ENCODE measurements around the gene SRRD.
"Not testable (repeated sequence)": the region's sequence is repeated elsewhere in the genome, so short reads cannot be mapped to it uniquely, and the experiment has no call there.

The SRRD gene

DNA sequence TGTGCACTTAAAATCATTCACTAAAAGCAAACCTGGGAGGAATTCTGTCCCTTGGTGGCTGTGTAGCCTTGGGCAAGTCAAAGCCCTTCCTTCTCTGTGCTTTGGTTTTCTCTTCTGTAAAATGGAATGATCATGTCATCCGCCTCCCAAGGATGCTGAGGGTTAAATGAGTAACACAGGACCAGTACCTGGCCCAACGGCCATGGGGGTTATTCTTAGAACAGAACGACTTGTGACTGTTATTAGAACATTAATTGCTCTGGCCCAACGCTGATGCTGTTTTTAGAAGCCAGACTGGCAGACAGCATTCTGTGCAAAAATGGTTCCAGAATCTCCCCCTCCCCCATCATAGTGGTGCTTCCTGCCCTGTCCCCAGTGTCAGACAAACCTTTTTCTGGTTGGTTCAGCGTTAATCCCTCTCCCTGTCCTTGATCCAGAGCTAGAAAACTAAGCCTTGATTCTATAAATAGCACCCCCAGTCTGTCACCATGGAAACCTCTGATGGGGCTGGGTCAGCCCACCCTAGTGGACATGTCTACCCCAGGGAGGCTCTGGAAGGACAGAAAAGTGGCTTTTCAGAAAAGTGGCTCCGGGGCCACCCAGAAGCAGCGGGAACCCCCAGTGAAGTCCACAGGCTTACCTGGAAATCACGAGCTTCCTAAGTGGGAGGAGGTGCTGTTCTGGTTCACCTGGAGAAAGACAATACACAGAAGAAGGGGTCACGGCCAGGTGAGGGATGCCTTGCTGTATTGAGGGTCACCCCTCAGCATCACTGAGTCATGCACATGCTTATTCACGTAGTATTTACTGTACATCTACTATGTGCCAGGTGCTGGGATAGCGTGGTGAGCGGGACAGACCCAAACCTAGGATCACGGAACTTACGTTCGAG is 44.1 kb downstream of the SRRD start:
- Mint-ChIP-seq H3K36me3 (ENCODE audit: low read depth) (peaks cover 97% of the 10 kb centered on the region), H3K9me3 (no peaks in the 10 kb centered on the region), H3K4me3 (no peak overlapping the region), H3K4me1 (ENCODE audit: low read depth) (peaks cover 12% of the 10 kb centered on the region), H3K27me3 (no peaks in the 10 kb centered on the region), H3K27ac (no peak overlapping the region)
- intact Hi-C loops (cut with micrococcal nuclease): no loop called here

DNA sequence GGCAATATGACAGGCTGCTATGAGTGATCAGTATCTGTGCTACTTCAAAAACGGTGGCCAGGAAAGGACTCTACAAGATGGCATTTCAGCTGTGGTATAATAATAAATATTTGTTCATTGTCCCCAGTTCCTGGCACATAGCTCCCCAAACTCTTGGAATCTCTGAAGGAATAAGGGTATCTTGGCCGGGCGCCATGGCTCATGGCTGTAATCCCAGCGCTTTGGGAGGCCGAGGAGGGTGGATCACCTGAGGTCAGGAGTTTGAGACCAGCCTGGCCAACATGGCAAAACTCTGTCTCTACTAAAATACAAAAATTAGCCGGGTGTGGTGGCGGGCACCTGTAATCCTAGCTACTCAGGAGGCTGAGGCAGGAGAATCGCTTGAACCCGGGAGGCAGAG is 44.8 kb downstream of the SRRD start:
- intact Hi-C loops (cut with micrococcal nuclease); H3K27ac Mint-ChIP-seq; H3K27me3 Mint-ChIP-seq; H3K9me3 Mint-ChIP-seq; H3K4me3 Mint-ChIP-seq: not testable (repeated sequence)
- Mint-ChIP-seq H3K36me3 (ENCODE audit: low read depth) (peaks cover 99% of the 10 kb centered on the region), H3K4me1 (ENCODE audit: low read depth) (peaks cover 12% of the 10 kb centered on the region)

DNA sequence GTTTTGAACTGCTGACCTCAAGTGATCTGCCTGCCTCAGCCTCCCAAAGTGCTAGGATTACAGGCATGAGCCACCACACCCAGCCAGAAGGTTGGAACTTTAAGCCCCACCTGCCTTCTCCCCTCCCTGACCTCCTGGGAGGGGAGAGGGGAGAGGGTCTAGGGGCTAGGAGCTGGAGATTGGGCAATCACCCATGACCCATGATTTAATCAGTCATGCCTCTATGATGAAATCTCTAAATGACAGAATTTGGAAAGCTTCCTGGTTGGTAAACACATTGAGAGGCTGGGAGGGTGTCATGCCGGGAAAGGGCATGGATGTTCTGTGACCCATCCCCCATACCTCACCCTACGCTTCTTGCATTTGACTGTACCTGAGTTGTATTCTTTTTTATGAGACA is 45.7 kb downstream of the SRRD start:
- H3K36me3 Mint-ChIP-seq (ENCODE audit: low read depth): peaks cover 96% of the 10 kb centered on the region
- intact Hi-C loops (cut with micrococcal nuclease): no loop called here
- no peaks in the 10 kb centered on the region for H3K9me3 Mint-ChIP-seq

DNA sequence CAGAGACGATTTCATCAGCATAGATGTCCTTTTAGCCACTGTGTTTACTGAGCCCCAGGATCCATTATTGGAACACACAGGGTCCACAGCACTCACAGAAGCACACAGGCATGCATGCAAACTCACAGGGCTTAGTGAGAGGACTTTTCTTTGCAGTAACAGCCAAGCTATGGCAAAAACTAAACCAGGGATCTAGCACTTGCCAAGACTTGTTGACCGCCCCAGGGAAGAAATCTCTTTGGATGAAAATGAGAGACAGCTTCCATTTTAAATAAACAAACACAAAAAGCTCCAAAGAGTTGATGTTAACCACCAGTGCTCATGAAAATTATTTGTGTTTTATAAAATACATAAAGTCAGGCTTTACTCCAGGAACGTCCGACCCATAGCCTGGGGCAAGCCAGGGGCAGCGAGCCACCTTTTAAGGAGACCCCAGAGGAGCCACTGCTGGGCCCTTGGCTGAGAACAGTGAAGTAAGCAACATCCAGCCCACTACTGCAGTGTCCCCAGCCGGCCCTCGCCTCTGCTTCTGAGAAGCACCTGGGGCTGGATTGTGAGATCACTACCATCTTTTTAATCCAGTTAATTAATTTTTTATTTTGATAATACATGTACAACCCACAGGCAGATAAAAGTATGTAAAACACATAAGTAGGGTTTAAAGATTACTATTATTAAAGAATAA is 50.6 kb downstream of the SRRD start:
- H3K9me3 Mint-ChIP-seq: no peaks in the 10 kb centered on the region
- H3K4me1 Mint-ChIP-seq (ENCODE audit: low read depth): peaks cover 24% of the 10 kb centered on the region
- H3K27ac Mint-ChIP-seq: no peak overlapping the region
- intact Hi-C loops (cut with micrococcal nuclease): no loop called here
- H3K4me3 Mint-ChIP-seq: no peak overlapping the region
- peaks cover 90% of the 10 kb centered on the region for H3K36me3 Mint-ChIP-seq (ENCODE audit: low read depth)
- H3K27me3 Mint-ChIP-seq: no peaks in the 10 kb centered on the region

More for the DNA sequence above, 45.7 kb downstream of the SRRD start:
- Mint-ChIP-seq H3K4me3 (no peak overlapping the region), H3K4me1 (ENCODE audit: low read depth) (peaks cover 12% of the 10 kb centered on the region), H3K27me3 (no peaks in the 10 kb centered on the region), H3K27ac (peak overlapping the region; percentile 28)

DNA sequence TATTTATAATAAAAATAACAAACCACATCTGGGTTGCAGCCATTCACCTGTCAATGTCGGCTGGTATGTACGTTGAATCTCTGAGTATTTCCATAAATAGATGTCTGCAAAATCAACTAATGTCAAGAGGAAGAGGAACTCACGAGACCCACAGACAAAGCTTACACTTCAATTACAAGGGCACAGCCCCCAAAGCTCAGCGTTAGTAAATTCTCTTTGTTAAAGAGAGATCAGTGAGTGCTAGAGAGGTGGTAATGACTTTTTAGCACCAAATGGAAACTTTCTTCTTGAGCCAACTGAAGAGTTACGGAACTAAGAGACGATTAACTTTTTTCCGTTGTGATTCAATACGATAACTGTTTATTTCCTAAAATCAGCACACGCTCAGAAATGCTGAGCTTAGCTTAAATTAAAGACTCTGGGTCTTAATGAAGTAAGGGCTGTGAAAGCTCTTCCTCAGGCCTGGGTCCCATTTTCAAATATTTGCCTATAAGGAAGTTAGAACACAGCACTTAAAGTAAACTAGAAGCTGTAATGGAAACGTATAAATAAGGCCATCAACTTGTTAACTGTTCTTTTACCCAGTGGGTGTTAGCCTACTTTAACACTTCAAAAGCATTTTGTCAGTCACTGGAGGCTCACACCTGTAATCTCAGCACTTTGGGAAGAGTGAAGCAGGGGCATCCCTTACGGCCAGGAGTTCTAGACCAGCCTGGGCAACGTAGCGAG is 51.4 kb downstream of the SRRD start:
- peaks cover 90% of the 10 kb centered on the region for H3K36me3 Mint-ChIP-seq (ENCODE audit: low read depth)
- H3K27me3 Mint-ChIP-seq: no peaks in the 10 kb centered on the region
- intact Hi-C loops (cut with micrococcal nuclease): no loop called here
- H3K9me3 Mint-ChIP-seq: no peaks in the 10 kb centered on the region
- no peak overlapping the region for H3K4me3 Mint-ChIP-seq
- peaks cover 17% of the 10 kb centered on the region for H3K4me1 Mint-ChIP-seq (ENCODE audit: low read depth)
- peak overlapping the region; percentile 74 for H3K27ac Mint-ChIP-seq

DNA sequence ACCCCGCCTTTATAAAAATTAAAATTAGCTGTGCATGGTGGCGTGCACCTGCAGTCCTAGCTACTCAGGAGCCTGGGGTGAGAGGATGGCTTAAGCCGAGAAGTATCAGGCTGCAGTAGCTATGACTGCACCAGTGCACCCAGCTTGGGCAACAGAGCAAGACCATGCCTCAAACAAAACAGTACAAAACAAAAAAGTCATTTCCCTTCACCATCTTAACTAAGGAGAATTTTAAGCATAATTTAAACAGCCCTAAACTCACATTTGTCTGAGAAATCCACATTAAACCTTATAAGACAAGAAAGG is 51.9 kb downstream of the SRRD start:
- no peak overlapping the region for H3K4me3 Mint-ChIP-seq
- no peaks in the 10 kb centered on the region for H3K27me3 Mint-ChIP-seq
- peaks cover 13% of the 10 kb centered on the region for H3K4me1 Mint-ChIP-seq (ENCODE audit: low read depth)
- H3K9me3 Mint-ChIP-seq: no peaks in the 10 kb centered on the region
- H3K27ac Mint-ChIP-seq: peak overlapping the region; percentile 74
- intact Hi-C loops (cut with micrococcal nuclease): no loop called here
- peaks cover 90% of the 10 kb centered on the region for H3K36me3 Mint-ChIP-seq (ENCODE audit: low read depth)

DNA sequence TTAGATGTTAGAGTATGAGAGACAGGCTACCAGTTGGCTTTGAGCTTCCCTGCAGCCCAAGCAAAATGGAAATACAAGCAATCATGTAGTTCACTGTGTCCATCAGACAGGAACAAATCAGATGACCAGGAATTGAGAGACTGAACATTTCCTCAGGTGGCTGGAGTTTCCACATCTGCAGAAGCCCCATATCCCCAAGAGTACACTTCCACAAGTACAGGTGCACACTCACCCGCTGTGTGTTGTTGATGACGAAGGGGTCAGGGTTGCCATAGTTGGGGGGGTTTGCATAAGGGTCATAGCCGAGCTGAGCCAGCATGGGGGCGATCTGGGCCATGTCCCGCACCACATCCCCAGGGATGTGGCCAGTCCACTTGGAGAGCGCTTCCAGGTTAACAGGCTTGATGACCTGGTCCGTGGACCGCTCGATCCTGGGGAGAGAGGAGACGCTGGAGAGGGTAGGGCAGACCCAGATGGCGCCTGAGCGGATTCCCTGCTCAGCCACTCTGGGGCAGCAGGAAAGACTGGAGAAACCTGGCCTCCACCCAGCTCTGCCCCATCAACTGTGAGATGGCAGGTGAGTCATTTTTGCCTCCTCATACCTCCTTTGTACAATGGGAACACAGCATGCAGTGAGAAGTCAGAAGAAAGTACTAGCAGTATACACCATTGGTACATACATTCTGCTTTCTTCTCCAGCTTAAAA is 52.5 kb downstream of the SRRD start:
- no peak overlapping the region for H3K4me3 Mint-ChIP-seq
- H3K27me3 Mint-ChIP-seq: no peaks in the 10 kb centered on the region

DNA sequence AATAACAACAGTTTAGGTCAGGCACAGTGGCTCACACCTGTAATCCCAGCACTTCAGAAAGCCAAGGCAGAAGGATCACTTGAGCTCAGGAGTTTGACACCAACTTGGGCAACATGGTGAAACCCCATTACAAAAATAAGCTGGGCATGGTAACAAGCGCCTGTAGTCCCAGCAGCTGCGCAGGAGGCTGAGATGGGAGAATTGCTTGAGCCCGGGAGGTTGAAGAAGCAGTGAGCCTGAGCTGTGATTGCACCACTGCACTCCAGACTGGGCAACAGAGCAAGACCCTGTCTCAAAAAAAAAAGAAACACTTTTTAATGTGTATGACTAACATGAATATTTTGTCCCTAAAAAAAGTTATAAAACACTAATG is 53.1 kb downstream of the SRRD start:
- Mint-ChIP-seq H3K27me3 (no peaks in the 10 kb centered on the region), H3K4me1 (ENCODE audit: low read depth) (peaks cover 13% of the 10 kb centered on the region), H3K36me3 (ENCODE audit: low read depth) (peaks cover 90% of the 10 kb centered on the region), H3K9me3 (no peaks in the 10 kb centered on the region), H3K27ac (no peak overlapping the region), H3K4me3 (no peak overlapping the region)
- intact Hi-C loops (cut with micrococcal nuclease): no loop called here

More for the DNA sequence above, 52.5 kb downstream of the SRRD start:
- H3K9me3 Mint-ChIP-seq: no peaks in the 10 kb centered on the region
- H3K27ac Mint-ChIP-seq: no peak overlapping the region
- H3K4me1 Mint-ChIP-seq (ENCODE audit: low read depth): peaks cover 13% of the 10 kb centered on the region
- peaks cover 90% of the 10 kb centered on the region for H3K36me3 Mint-ChIP-seq (ENCODE audit: low read depth)
- intact Hi-C loops (cut with micrococcal nuclease): no loop called here

DNA sequence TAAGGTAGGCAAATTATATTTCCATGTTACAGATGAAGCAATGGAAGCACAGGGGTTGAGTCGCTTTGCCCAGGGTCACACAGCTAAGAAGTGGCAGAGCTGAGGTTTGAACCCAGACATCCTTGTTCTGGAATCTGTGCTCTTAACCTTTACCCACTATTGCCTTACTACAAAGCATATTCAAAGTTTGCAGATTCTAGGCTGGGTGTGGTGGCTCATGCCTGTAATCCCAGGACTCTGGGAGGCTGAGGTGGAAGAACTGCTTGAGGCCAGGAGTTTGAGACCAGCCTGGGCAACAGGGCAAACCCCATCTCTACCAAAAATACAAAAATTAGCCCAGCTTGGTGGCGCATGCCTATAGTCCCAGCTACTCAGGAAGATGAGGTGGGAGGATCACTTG is 56.4 kb downstream of the SRRD start:
- Mint-ChIP-seq H3K4me1 (ENCODE audit: low read depth) (peaks cover 40% of the 10 kb centered on the region), H3K27ac (no peak overlapping the region), H3K27me3 (no peaks in the 10 kb centered on the region), H3K9me3 (no peaks in the 10 kb centered on the region), H3K4me3 (no peak overlapping the region), H3K36me3 (ENCODE audit: low read depth) (peaks cover 77% of the 10 kb centered on the region)
- intact Hi-C loops (cut with micrococcal nuclease): no loop called here

DNA sequence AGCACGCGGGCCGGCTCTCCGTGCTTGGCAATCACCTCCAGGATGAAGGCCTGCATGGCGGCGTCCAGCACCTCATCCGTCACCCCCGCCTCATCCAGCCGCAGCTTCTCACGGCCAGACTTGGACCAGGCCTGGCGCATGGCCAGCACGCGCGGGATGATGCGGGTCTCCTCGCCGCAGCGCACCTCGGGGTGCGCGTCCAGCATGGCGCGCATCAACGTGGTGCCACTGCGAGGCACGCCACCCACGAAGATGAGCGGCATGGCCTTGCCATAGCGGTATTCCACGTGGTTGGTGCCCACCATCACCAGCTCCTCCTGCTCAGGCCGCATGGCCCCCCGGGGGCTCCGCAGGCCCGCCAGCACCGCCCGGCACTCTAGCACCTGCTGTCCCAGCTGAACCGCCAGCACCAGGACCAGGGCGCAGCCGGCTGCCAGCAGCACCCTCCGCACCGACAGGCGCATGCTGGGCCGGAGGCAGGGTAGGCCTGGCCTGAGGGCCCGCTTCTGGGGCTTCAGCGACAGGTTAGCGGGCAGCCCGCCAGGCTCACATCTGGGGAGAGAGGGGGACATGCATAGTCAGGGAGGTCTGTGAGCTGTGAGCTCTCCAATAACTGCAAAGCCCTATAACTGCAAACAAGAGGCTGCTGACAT is 57.6 kb downstream of the SRRD start:
- peak overlapping the region; percentile 93 for H3K27ac Mint-ChIP-seq
- intact Hi-C loops (cut with micrococcal nuclease): no loop called here
- H3K27me3 Mint-ChIP-seq: no peaks in the 10 kb centered on the region
- H3K36me3 Mint-ChIP-seq (ENCODE audit: low read depth): peaks cover 73% of the 10 kb centered on the region
- no peak overlapping the region for H3K4me3 Mint-ChIP-seq
- peaks cover 36% of the 10 kb centered on the region for H3K4me1 Mint-ChIP-seq (ENCODE audit: low read depth)
- no peaks in the 10 kb centered on the region for H3K9me3 Mint-ChIP-seq

DNA sequence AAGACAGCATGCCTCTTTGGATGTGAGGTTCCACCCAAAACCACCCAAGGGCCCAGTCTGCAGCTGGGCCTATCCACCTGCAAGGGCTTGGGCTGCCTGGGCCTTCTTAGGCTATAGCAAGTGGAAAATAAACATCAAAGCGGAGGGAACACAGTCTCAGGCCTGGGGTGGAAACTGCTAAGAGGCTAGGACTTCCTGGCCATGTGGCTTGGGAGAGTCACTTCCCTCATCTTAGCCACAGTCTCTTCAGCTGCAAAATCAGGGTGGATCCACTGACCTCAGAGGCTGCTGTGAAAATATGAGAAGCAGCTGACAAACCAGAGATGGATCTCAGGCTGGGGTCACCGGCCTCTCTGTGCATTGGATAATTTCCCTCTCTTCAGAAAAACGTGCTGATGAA is 59.2 kb downstream of the SRRD start:
- peaks cover 49% of the 10 kb centered on the region for H3K4me1 Mint-ChIP-seq (ENCODE audit: low read depth)

More for the DNA sequence above, 59.2 kb downstream of the SRRD start:
- H3K36me3 Mint-ChIP-seq (ENCODE audit: low read depth): peaks cover 72% of the 10 kb centered on the region
- H3K27ac Mint-ChIP-seq: peak overlapping the region; percentile 93
- no peak overlapping the region for H3K4me3 Mint-ChIP-seq
- H3K27me3 Mint-ChIP-seq: no peaks in the 10 kb centered on the region
- intact Hi-C loops (cut with micrococcal nuclease): loop anchor here (2.0 kb wide), 1 partner anchor 46 kb away; no protein-coding TSS in a partner anchor
- no peaks in the 10 kb centered on the region for H3K9me3 Mint-ChIP-seq

Measured in dendritic cell treated with granulocyte-macrophage colony-stimulating factor and Interleukin-4, amounts not matched to agents 40 ng/mL and 50 ng/mL, for 4 days (primary cell).